ENCODE measurements around the gene GPR158. TPM values are rescaled to one million over a fixed set of nuclear protein-coding genes. Genes with fewer than 3 reads are reported as not detected.

The GPR158 gene
- total and polyA plus RNA-seq, 2 of the 8 experiments (the other 6 are each of a cell fraction or from before 2014, with no cell fraction given) = 0.14 to 0.78 TPM

DNA sequence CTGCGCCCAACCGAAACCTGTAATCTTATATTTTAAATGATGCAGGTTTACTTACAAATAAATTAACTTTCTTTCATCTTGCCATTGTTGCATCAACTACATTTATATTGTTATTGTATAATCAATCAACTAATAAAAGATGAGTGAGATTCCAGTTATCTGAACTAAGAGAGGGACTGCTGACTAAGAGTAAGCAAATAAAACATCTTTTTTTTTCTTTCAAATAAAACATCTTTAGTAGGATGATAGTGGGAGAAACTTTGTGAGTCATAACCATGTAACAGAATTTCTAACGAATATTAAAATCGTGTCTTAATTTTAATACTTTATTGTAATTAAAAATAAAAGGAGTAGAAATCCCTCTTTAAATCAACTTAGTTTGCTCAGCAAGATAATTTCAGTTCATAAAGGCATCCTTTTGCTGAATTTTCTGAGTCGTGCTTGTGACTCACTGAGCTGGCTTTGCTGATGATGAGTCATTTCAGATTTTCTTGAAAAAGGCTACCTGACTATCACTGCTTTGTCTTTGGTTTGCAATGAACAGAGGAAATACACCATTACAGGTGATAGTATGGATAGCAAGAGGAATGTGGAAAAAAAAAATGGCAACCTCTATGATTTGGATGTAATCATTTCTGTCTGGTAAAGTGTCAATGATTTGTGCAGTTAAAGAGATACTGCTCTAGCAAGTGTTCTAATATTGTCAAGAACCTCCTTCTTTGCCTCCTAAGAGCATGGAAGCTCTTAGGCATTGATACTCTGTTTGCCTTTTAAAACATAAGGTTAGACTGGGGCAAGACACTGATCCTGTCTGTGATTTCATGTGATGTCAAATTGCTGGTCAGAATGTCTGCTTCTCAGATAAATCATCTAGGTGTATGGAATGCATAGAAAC is 119.5 kb downstream of the GPR158 start:
- no peak for FAIRE-seq
- Histone ChIP-seq H4K5ac (ENCODE audit: insufficient read length, low read depth, low read length) (no peak overlapping the region), H2BK12ac (ENCODE audit: low read depth, low read length) (no peak overlapping the region), H3K23ac (ENCODE audit: insufficient read length) (no peak overlapping the region), H3K4me2 (ENCODE audit: insufficient read depth in 1 of 2, low read depth in 2 of 2, low read length in 2 of 2) (no peak overlapping the region), H3K27ac (ENCODE audit: low read depth, low read length) (no peak overlapping the region), H4K20me1 (replicated peaks in 1 of 2; ENCODE audit: control insufficient read depth in 1 of 2, insufficient read depth in 2 of 2, low read length in 2 of 2) (no peaks in the 10 kb centered on the region), H3K9ac (replicated peaks in 1 of 4; ENCODE audit: extremely low read depth in 1 of 4, low read depth in 3 of 4, low read length in 3 of 4) (no peak overlapping the region), H3K23me2 (ENCODE audit: low read depth, low read length) (no peaks in the 10 kb centered on the region), H2BK15ac (ENCODE audit: low read length) (no peak overlapping the region), H3K79me2 (ENCODE audit: control insufficient read depth in 1 of 2, insufficient read depth in 2 of 2, low read length in 2 of 2) (no peaks in the 10 kb centered on the region), H3K14ac (ENCODE audit: insufficient read length) (no peak overlapping the region), H4K8ac (ENCODE audit: extremely low read depth, insufficient read depth, low read length) (no peak overlapping the region), H2AFZ (ENCODE audit: low read length) (no peak overlapping the region), H3K27me3 (replicated peaks in 1 of 4; ENCODE audit: control insufficient read depth in 3 of 4, extremely low read depth in 1 of 4, insufficient read depth in 3 of 4, low read length in 3 of 4) (no peaks in the 10 kb centered on the region), H3K79me1 (ENCODE audit: low read depth, low read length) (no peaks in the 10 kb centered on the region), H3K18ac (ENCODE audit: extremely low read depth, low read length) (no peak overlapping the region), H2BK20ac (ENCODE audit: low read length) (no peak overlapping the region), H2AK5ac (ENCODE audit: low read depth, low read length) (no peak overlapping the region), H2BK120ac (replicated peaks; ENCODE audit: low read depth, low read length) (no peak overlapping the region), H3K9me3 (ENCODE audit: insufficient read depth in 2 of 2, low read depth in 1 of 2, low read length in 1 of 2) (no peaks in the 10 kb centered on the region), H4K91ac (replicated peaks; ENCODE audit: insufficient read length, low read length) (no peak overlapping the region), H2BK5ac (ENCODE audit: low read depth, low read length) (no peak overlapping the region), H3K56ac (replicated peaks; ENCODE audit: insufficient read length, low read depth, low read length) (no peak overlapping the region), H3K4ac (replicated peaks; ENCODE audit: insufficient read length, low read depth, low read length) (no peak overlapping the region), H3K4me3 (ENCODE audit: extremely low read depth in 1 of 4, insufficient read depth in 2 of 4, low read depth in 3 of 4, low read length in 4 of 4) (no peak overlapping the region), H3K36me3 (ENCODE audit: control insufficient read depth in 2 of 4, insufficient read depth in 4 of 4, low read length in 3 of 4) (no peaks in the 10 kb centered on the region), H3K4me1 (replicated peaks in 1 of 4; ENCODE audit: control insufficient read depth in 3 of 4, insufficient read depth in 4 of 4, low read length in 3 of 4) (no peaks in the 10 kb centered on the region)
- ChIA-PET CTCF (ENCODE audit: partially characterized antibody) (no interaction called here), POLR2A (ENCODE audit: partially characterized antibody) (no interaction called here)
- 96% methylated on average over 5 of the region's 5 CpGs; no CpG with 5 or more reads in 1 of the 2 experiments for WGBS, 2 experiments (ENCODE audit: extremely low coverage in 1 of 2, insufficient coverage in 1 of 2, insufficient read length in 1 of 2, insufficient replicate concordance in 2 of 2, low coverage in 1 of 2, low lambda C conversion rate in 2 of 2, missing lambda C conversion rate in 1 of 2)
- no peak for DNase-seq (ENCODE audit: low read depth in 1 of 2, low spot score in 2 of 2)
- TF ChIP-seq GTF2F1 (IDR thresholded peaks at IDR 0.05; ENCODE audit: borderline replicate concordance, low read depth, low read length) = no peak
- TF ChIP-seq EP300 (IDR thresholded peaks at IDR 0.05; ENCODE audit: borderline replicate concordance in 1 of 2, low read depth in 2 of 2, low read length in 2 of 2) = no peak
- no peak for TF ChIP-seq SP2 (IDR thresholded peaks at IDR 0.05; ENCODE audit: low read length)
- no peak for TF ChIP-seq CREB1 (IDR thresholded peaks at IDR 0.05)
- TF ChIP-seq, protein P1, sequence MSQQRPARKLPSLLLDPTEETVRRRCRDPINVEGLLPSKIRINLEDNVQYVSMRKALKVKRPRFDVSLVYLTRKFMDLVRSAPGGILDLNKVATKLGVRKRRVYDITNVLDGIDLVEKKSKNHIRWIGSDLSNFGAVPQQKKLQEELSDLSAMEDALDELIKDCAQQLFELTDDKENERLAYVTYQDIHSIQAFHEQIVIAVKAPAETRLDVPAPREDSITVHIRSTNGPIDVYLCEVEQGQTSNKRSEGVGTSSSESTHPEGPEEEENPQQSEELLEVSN (IDR thresholded peaks at IDR 0.05) = no peak
- TF ChIP-seq RFX5 (IDR thresholded peaks at IDR 0.05; ENCODE audit: borderline replicate concordance, low read depth, low read length) = no peak
- TF ChIP-seq CHD2 (IDR thresholded peaks at IDR 0.05; ENCODE audit: low read length) = no peak
- no peak for TF ChIP-seq RAD21 (IDR thresholded peaks at IDR 0.05 in 1 of 2, conservative IDR thresholded peaks at IDR 0.05 in 1 of 2; ENCODE audit: low read depth in 2 of 2, low read length in 2 of 2)
- TF ChIP-seq HDAC6 (IDR thresholded peaks at IDR 0.05; ENCODE audit: low read depth, low read length) = no peak
- TF ChIP-seq TCF12 (IDR thresholded peaks at IDR 0.05; ENCODE audit: low read depth, low read length) = no peak
- TF ChIP-seq JUN (IDR thresholded peaks at IDR 0.05; ENCODE audit: low read depth, low read length) = no peak
- no peak for TF ChIP-seq TEAD4 (IDR thresholded peaks at IDR 0.05; ENCODE audit: low read depth, low read length)
- TF ChIP-seq TAF1 (IDR thresholded peaks at IDR 0.05; ENCODE audit: low read depth, low read length) = no peak
